WTC11 (cell line): ENCODE measurements around the gene S1PR3. TPM values are rescaled to one million over a fixed set of nuclear protein-coding genes. Genes with fewer than 3 reads are reported as not detected.

ENCODE experiments used
- ATAC-seq: fragments of 200-7000 bp; cut with Tn5 transposase; 2 replicates; pipeline ENCODE4 v1.10.0; 2021; ENCODE audit warnings: mild to moderate bottlenecking, moderate library complexity
- CTCF ChIA-PET: fragments of 300-600 bp; sonication (Branson Sonifier 250); formaldehyde crosslinking; loops from one replicate; lab custom pipeline; 2021; ENCODE audit warnings: antibody characterized with exemption; lab: Charles Lee
- POLR2A ChIA-PET: fragments of 350-600 bp; sonication (Branson Sonifier 250); formaldehyde crosslinking; loops from one replicate; lab custom pipeline; 2021; ENCODE audit warnings: antibody characterized with exemption; lab: Charles Lee
- DNase-seq: peaks from one replicate; pipeline ENCODE4 v3.0.0; 2021; ENCODE audit warnings: low spot score
- H3K27ac Mint-ChIP-seq: 2 replicates; pipeline ENCODE4 v1.8.0; 2021; ENCODE audit warnings: mixed read lengths
- H3K27me3 Mint-ChIP-seq: 2 replicates; pipeline ENCODE4 v1.8.0; 2021; ENCODE audit warnings: low read depth, mild to moderate bottlenecking, moderate library complexity, mixed read lengths
- H3K36me3 Mint-ChIP-seq: 2 replicates; pipeline ENCODE4 v1.8.0; 2021; ENCODE audit warnings: mixed read lengths
- H3K4me1 Mint-ChIP-seq: 2 replicates; pipeline ENCODE4 v1.8.0; 2022; ENCODE audit warnings: mixed read lengths
- H3K4me3 Mint-ChIP-seq: 2 replicates; pipeline ENCODE4 v1.8.0; 2021; ENCODE audit warnings: mild to moderate bottlenecking, moderate library complexity, mixed read lengths
- H3K9me3 Mint-ChIP-seq: 2 replicates; pipeline ENCODE4 v1.8.0; 2021; ENCODE audit warnings: mixed read lengths
- CBFB ChIP-seq: sonication (generic); formaldehyde crosslinking; IDR thresholded peaks from 2 replicates; pipeline ENCODE4 v1.8.1; 2022; ENCODE audit warnings: mild to moderate bottlenecking, low read depth, missing genetic modification reagents
- CREM ChIP-seq: sonication (generic); formaldehyde crosslinking; IDR thresholded peaks from 2 replicates; pipeline ENCODE4 v1.8.1; 2022; ENCODE audit warnings: mild to moderate bottlenecking, missing genetic modification reagents, moderate library complexity
- ELF4 ChIP-seq: sonication (generic); formaldehyde crosslinking; IDR thresholded peaks from 2 replicates; pipeline ENCODE4 v1.8.1; 2022; ENCODE audit warnings: low read depth, mild to moderate bottlenecking, moderate library complexity, missing genetic modification reagents
- EMX1 ChIP-seq: fragments of 250-450 bp; sonication (Bioruptor Pico); IDR thresholded peaks from 2 replicates; pipeline ENCODE4 v1.8.0; 2021; ENCODE audit warnings: mild to moderate bottlenecking
- HMGA2 ChIP-seq: fragments of 250-450 bp; sonication (Bioruptor Pico); IDR thresholded peaks from 2 replicates; pipeline ENCODE4 v1.4.0; 2021; ENCODE audit warnings: mild to moderate bottlenecking, moderate library complexity
- MYBL2 ChIP-seq: sonication (generic); formaldehyde crosslinking; IDR thresholded peaks from 2 replicates; pipeline ENCODE4 v1.8.1; 2023; ENCODE audit warnings: mild to moderate bottlenecking, moderate library complexity, missing genetic modification reagents
- NFYB ChIP-seq: sonication (generic); formaldehyde crosslinking; conservative IDR thresholded peaks from 2 replicates; pipeline ENCODE4 v1.8.0; 2022; ENCODE audit warnings: low read depth, missing genetic modification reagents
- NR2C2 ChIP-seq: sonication (generic); formaldehyde crosslinking; IDR thresholded peaks from 2 replicates; pipeline ENCODE4 v1.8.0; 2022; ENCODE audit warnings: mild to moderate bottlenecking, missing genetic modification reagents
- RELA ChIP-seq: sonication (generic); formaldehyde crosslinking; IDR thresholded peaks from 2 replicates; pipeline ENCODE4 v1.8.1; 2022; ENCODE audit warnings: missing genetic modification reagents, mild to moderate bottlenecking, borderline replicate concordance
- TEAD1 ChIP-seq: sonication (generic); formaldehyde crosslinking; IDR thresholded peaks from 2 replicates; pipeline ENCODE4 v1.8.0; 2022; ENCODE audit warnings: mild to moderate bottlenecking, missing genetic modification reagents
- ZBTB21 ChIP-seq: sonication (generic); formaldehyde crosslinking; IDR thresholded peaks from 2 replicates; pipeline ENCODE4 v1.8.1; 2023; ENCODE audit warnings: mild to moderate bottlenecking, missing genetic modification reagents, borderline replicate concordance
- ZNF232 ChIP-seq: sonication (generic); formaldehyde crosslinking; IDR thresholded peaks from 2 replicates; pipeline ENCODE4 v1.8.0; 2022; ENCODE audit warnings: mild to moderate bottlenecking, missing genetic modification reagents
- ZNF416 ChIP-seq: fragments of 250-450 bp; sonication (Bioruptor Pico); IDR thresholded peaks from 2 replicates; pipeline ENCODE4 v1.9.0; 2021; ENCODE audit warnings: mild to moderate bottlenecking, inconsistent platforms
- total RNA-seq: library from RNA; stranded (reverse); gene quantifications from 3 replicates; pipeline ENCODE4 v1.2.3, GENCODE V29; 2021
- TF ChIP-seq, protein P1 (sequence below): sonication (generic); formaldehyde crosslinking; IDR thresholded peaks from 2 replicates; pipeline ENCODE4 v1.8.0; 2022; ENCODE audit warnings: mild to moderate bottlenecking, missing genetic modification reagents
- TF ChIP-seq, protein P2 (sequence below): sonication (generic); formaldehyde crosslinking; IDR thresholded peaks from 2 replicates; pipeline ENCODE4 v1.8.1; 2023; ENCODE audit warnings: mild to moderate bottlenecking, moderate library complexity, missing genetic modification reagents
- TF ChIP-seq, protein P3 (sequence below): sonication (generic); formaldehyde crosslinking; IDR thresholded peaks from 2 replicates; pipeline ENCODE4 v1.8.1; 2023; ENCODE audit warnings: mild to moderate bottlenecking, missing genetic modification reagents, moderate library complexity
- TF ChIP-seq, protein P4 (sequence below): sonication (generic); formaldehyde crosslinking; IDR thresholded peaks from 2 replicates; pipeline ENCODE4 v1.8.1; 2023; ENCODE audit warnings: mild to moderate bottlenecking, missing genetic modification reagents
- TF ChIP-seq, protein P5 (sequence below): sonication (generic); formaldehyde crosslinking; IDR thresholded peaks from 2 replicates; pipeline ENCODE4 v1.8.1; 2022; ENCODE audit warnings: low read depth, mild to moderate bottlenecking, moderate library complexity, missing genetic modification reagents, borderline replicate concordance

The S1PR3 gene
- total RNA-seq, 1 experiment from 2014 or later = 7.1 TPM

DNA sequence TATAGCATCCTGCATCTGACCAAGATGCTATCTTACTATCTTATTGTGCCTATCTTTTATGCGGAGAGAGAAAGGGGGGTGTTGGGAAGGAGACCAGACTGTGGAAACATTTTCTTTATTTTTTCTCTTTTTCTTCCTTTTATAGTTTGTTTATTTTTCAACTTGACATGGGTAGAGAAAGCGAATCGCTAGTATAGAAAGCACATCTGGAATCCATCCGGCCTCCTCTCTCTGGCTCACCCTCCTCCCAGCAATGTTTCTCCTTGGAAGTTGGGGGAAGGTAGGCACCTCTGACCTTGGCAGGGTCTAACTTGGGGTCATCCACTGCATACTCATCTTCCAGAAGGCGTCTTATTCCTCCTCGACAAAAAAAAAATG lies 3.9 kb downstream of the S1PR3 start:
- DNase-seq = no peak
- Mint-ChIP-seq H3K9me3 (no peaks in the 10 kb centered on the region), H3K4me1 (peaks cover 16% of the 10 kb centered on the region), H3K27ac (no peak overlapping the region), H3K27me3 (peaks cover 11% of the 10 kb centered on the region), H3K4me3 (no peak overlapping the region), H3K36me3 (no peaks in the 10 kb centered on the region)
- ATAC-seq = no peak
- POLR2A ChIA-PET = no interaction called here
- CTCF ChIA-PET = no interaction called here
- TF ChIP-seq CREM (no peak), ELF4 (CRISPR knock-in tag) (no peak), MYBL2 (CRISPR knock-in tag) (no peak), RELA (CRISPR knock-in tag) (no peak), ZNF232 (CRISPR knock-in tag) (no peak)
- TF ChIP-seq, protein P1, sequence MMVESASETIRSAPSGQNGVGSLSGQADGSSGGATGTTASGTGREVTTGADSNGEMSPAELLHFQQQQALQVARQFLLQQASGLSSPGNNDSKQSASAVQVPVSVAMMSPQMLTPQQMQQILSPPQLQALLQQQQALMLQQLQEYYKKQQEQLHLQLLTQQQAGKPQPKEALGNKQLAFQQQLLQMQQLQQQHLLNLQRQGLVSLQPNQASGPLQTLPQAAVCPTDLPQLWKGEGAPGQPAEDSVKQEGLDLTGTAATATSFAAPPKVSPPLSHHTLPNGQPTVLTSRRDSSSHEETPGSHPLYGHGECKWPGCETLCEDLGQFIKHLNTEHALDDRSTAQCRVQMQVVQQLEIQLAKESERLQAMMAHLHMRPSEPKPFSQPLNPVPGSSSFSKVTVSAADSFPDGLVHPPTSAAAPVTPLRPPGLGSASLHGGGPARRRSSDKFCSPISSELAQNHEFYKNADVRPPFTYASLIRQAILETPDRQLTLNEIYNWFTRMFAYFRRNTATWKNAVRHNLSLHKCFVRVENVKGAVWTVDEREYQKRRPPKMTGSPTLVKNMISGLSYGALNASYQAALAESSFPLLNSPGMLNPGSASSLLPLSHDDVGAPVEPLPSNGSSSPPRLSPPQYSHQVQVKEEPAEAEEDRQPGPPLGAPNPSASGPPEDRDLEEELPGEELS (CRISPR knock-in tag) = no peak
- TF ChIP-seq, protein P2, sequence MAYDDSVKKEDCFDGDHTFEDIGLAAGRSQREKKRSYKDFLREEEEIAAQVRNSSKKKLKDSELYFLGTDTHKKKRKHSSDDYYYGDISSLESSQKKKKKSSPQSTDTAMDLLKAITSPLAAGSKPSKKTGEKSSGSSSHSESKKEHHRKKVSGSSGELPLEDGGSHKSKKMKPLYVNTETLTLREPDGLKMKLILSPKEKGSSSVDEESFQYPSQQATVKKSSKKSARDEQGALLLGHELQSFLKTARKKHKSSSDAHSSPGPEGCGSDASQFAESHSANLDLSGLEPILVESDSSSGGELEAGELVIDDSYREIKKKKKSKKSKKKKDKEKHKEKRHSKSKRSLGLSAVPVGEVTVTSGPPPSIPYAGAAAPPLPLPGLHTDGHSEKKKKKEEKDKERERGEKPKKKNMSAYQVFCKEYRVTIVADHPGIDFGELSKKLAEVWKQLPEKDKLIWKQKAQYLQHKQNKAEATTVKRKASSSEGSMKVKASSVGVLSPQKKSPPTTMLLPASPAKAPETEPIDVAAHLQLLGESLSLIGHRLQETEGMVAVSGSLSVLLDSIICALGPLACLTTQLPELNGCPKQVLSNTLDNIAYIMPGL (CRISPR knock-in tag) = no peak
- TF ChIP-seq, protein P3, sequence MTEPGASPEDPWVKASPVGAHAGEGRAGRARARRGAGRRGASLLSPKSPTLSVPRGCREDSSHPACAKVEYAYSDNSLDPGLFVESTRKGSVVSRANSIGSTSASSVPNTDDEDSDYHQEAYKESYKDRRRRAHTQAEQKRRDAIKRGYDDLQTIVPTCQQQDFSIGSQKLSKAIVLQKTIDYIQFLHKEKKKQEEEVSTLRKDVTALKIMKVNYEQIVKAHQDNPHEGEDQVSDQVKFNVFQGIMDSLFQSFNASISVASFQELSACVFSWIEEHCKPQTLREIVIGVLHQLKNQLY (CRISPR knock-in tag) = no peak

DNA sequence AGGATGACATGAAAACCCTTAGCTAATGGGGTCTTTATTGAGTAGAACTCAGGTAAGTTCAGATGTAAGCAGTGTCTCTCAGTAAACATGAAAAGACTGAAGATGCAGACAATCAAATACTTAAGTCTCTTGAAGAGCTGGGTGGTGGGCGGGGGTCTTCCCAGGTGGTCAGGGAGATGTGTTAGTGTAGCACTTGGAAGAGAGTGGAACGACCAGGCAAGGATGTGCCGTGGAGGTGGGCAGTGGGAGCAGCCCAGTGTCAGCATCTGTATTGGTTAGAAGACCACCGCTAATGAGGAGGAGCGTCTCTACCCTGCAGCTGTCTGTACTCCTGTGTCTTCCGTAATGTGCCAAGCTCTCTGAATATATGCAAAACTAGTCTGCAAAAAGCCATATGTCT lies 4.4 kb downstream of the S1PR3 start:
- ATAC-seq (no peak), DNase-seq (no peak)
- H3K9me3 Mint-ChIP-seq = no peaks in the 10 kb centered on the region
- H3K4me1 Mint-ChIP-seq = peaks cover 17% of the 10 kb centered on the region
- H3K4me3 Mint-ChIP-seq = no peak overlapping the region
- peaks cover 11% of the 10 kb centered on the region for H3K27me3 Mint-ChIP-seq
- POLR2A ChIA-PET = no interaction called here
- H3K27ac Mint-ChIP-seq = no peak overlapping the region
- TF ChIP-seq, protein P4, sequence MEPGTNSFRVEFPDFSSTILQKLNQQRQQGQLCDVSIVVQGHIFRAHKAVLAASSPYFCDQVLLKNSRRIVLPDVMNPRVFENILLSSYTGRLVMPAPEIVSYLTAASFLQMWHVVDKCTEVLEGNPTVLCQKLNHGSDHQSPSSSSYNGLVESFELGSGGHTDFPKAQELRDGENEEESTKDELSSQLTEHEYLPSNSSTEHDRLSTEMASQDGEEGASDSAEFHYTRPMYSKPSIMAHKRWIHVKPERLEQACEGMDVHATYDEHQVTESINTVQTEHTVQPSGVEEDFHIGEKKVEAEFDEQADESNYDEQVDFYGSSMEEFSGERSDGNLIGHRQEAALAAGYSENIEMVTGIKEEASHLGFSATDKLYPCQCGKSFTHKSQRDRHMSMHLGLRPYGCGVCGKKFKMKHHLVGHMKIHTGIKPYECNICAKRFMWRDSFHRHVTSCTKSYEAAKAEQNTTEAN = no peak
- TF ChIP-seq NFYB (CRISPR knock-in tag) (no peak), TEAD1 (CRISPR knock-in tag) (no peak), NR2C2 (CRISPR knock-in tag) (no peak), EMX1 (no peak)
- TF ChIP-seq, protein P5, sequence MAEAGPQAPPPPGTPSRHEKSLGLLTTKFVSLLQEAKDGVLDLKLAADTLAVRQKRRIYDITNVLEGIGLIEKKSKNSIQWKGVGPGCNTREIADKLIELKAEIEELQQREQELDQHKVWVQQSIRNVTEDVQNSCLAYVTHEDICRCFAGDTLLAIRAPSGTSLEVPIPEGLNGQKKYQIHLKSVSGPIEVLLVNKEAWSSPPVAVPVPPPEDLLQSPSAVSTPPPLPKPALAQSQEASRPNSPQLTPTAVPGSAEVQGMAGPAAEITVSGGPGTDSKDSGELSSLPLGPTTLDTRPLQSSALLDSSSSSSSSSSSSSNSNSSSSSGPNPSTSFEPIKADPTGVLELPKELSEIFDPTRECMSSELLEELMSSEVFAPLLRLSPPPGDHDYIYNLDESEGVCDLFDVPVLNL (CRISPR knock-in tag) = no peak
- CTCF ChIA-PET = no interaction called here
- H3K36me3 Mint-ChIP-seq = no peaks in the 10 kb centered on the region

DNA sequence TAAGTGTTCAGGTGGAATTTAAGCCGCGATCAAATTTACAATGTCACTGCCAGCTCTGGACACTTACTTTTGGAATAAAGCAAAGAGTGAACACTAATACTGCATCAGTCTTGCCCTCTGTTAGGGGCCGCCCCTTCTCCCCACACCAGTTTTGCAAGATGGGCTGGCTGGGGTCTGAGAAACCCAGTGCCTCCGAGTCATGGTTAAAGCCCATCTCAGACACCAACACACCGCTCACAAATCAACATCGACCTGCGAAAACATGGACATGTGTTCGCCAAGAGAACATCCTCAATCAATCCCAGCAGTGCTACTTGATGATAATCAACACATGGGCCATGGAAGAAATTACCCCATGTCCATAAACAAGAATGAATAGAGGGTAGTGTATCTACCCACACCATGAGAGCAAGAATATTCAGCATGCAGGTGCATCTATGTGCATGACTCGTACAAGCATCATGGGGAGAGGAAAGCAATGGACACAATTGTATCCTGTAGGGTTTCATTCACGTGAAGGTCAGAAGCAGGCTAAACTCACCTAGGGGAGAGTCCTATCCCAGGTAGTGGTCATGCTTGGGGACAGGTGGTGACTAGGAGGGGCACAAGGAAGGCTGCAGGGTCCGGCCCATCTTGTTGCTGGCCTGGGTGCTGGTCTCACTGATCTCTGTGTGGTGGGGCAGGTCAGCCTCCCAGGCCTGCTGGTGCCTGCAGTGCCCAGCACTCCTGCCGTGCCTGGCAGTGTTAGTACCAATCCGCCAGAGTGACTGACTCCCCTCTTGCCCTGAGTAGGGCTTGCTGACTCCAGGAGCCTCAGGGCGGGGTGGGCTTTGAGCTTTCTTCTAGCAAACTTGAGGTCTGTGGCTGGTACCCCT lies 5.0 kb downstream of the S1PR3 start:
- no peak for DNase-seq
- Mint-ChIP-seq H3K27ac (no peak overlapping the region), H3K36me3 (no peaks in the 10 kb centered on the region), H3K27me3 (peaks cover 11% of the 10 kb centered on the region), H3K4me1 (peaks cover 23% of the 10 kb centered on the region), H3K9me3 (no peaks in the 10 kb centered on the region), H3K4me3 (no peak overlapping the region)
- TF ChIP-seq CBFB (CRISPR knock-in tag) = no peak
- TF ChIP-seq ZNF416 = no peak
- no peak for TF ChIP-seq HMGA2
- TF ChIP-seq ZBTB21 (CRISPR knock-in tag) = no peak
- POLR2A ChIA-PET = interaction anchor here (0.6 kb wide), 1 partner anchor 178 kb away, joined by 3 read pairs; no protein-coding TSS in a partner anchor
- CTCF ChIA-PET = no interaction called here
- no peak for ATAC-seq
